Ovary (tissue), 3 donors: Measurements from ENCODE around the gene SMDT1.

Experiments used
- POLR2A ChIP-seq: fragments of 450-650 bp; IDR thresholded peaks from one replicate; pipeline ENCODE4 v1.6.1; 2017; ENCODE audit warnings: antibody characterized with exemption, mild to moderate bottlenecking, moderate library complexity
- TF ChIP-seq, protein P1 (sequence below), 3 donors: fragments of 450-650 bp in 2 of 3; fragments of 200-600 bp in 1 of 3; IDR thresholded peaks; one replicate each; pipeline versions ENCODE4 v1.5.1 to v1.8.0; 2016 to 2022; ENCODE audit warnings: antibody characterized with exemption in 3 of 3, mild to moderate bottlenecking in 1 of 3
- donor health status: DM: no; HTN: no; CAD: no.

DNA sequence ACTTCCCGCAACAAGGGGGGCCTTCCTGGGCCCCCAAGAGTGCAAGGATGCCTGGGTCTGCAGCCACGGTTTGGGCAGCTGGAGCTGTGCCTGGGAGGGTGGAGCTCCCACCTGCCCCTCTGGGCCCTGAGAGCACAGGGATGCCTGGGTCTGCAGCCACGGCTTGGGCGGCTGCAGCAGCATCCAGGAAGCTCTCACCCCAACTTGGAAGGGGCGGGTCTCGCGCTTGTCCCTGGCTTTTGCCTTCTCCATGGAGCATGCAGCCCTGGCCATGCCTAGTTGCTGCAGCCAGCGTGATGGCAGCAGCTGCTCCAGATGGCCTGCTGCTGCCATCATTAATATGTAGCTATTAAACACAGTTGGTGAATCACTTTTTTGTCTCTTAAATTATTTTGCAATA is 44.2 kb upstream of the SMDT1 start:
- TF ChIP-seq POLR2A = no peak
- TF ChIP-seq, protein P1, sequence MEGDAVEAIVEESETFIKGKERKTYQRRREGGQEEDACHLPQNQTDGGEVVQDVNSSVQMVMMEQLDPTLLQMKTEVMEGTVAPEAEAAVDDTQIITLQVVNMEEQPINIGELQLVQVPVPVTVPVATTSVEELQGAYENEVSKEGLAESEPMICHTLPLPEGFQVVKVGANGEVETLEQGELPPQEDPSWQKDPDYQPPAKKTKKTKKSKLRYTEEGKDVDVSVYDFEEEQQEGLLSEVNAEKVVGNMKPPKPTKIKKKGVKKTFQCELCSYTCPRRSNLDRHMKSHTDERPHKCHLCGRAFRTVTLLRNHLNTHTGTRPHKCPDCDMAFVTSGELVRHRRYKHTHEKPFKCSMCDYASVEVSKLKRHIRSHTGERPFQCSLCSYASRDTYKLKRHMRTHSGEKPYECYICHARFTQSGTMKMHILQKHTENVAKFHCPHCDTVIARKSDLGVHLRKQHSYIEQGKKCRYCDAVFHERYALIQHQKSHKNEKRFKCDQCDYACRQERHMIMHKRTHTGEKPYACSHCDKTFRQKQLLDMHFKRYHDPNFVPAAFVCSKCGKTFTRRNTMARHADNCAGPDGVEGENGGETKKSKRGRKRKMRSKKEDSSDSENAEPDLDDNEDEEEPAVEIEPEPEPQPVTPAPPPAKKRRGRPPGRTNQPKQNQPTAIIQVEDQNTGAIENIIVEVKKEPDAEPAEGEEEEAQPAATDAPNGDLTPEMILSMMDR (IDR thresholded peaks at IDR 0.05) = no peak
